AG09309 (cell line): ENCODE data around the gene PAPLN.

ENCODE experiments used
- DNase-seq: peaks from one replicate; pipeline ENCODE4 v3.0.0-alpha.2; 2010; ENCODE audit warnings: low read depth
- H3K4me3 ChIP-seq: 2 replicates; pipeline ENCODE4 v1.5.1; 2011; ENCODE audit warnings: mild to moderate bottlenecking, low read depth, low read length, moderate library complexity; ENCODE audit not compliant: control insufficient read depth
- TF ChIP-seq, protein P1 (sequence below): IDR thresholded peaks from 2 replicates; pipeline ENCODE4 v1.5.1; 2011; ENCODE audit warnings: mild to moderate bottlenecking, low read depth, low read length, inconsistent platforms; ENCODE audit not compliant: insufficient read depth, control insufficient read depth; ENCODE audit errors: missing control alignments

The PAPLN gene

DNA sequence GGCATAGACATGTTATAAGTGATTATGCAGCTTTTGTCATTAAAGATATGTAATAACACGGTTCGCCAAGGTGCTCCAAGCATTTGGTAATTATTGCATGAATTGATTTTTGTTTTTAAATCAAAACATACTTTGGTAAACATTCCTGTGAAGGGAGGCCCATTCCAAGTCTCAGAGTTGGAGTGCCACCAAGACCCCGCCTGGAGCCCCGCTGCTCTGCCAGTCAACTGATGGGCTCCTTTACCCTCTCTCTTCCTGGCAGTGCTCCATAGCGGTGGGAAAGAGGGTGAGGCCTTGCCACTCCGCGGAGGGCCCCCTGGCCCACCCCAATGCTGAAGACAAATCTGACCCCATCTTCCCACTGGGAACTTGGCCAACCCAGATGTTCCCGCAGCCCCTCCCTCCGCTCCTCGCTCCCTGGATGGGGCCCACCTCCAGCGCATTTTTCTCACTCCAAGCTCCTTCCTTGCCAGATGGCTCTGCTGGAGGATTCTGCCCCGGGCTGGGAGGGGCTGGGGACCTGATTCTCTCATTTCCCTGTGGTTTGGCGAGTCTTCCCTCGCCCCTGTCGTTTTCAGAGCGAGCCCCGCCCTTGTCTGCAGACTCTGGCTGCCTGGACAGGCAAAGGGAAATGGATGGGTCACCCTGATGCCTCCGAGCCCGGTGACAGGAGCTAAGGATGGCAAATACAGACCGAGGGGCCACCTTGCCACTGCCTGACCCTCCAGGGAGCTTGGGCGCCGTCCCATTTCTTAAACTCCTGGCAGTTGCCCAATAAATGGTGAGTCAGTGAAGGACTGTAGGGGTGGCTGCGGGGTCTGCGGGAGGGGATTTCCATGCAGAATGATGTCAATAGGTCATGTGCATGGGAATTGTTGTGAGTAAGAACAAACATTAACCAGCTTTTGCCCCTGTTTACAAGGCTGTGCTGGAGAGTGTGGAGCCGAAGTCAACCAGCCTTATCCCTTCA lies 9.2 kb upstream of the PAPLN start:
- H3K4me3 ChIP-seq = no peak overlapping the region
- no peak for DNase-seq
- TF ChIP-seq, protein P1, sequence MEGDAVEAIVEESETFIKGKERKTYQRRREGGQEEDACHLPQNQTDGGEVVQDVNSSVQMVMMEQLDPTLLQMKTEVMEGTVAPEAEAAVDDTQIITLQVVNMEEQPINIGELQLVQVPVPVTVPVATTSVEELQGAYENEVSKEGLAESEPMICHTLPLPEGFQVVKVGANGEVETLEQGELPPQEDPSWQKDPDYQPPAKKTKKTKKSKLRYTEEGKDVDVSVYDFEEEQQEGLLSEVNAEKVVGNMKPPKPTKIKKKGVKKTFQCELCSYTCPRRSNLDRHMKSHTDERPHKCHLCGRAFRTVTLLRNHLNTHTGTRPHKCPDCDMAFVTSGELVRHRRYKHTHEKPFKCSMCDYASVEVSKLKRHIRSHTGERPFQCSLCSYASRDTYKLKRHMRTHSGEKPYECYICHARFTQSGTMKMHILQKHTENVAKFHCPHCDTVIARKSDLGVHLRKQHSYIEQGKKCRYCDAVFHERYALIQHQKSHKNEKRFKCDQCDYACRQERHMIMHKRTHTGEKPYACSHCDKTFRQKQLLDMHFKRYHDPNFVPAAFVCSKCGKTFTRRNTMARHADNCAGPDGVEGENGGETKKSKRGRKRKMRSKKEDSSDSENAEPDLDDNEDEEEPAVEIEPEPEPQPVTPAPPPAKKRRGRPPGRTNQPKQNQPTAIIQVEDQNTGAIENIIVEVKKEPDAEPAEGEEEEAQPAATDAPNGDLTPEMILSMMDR = no peak

DNA sequence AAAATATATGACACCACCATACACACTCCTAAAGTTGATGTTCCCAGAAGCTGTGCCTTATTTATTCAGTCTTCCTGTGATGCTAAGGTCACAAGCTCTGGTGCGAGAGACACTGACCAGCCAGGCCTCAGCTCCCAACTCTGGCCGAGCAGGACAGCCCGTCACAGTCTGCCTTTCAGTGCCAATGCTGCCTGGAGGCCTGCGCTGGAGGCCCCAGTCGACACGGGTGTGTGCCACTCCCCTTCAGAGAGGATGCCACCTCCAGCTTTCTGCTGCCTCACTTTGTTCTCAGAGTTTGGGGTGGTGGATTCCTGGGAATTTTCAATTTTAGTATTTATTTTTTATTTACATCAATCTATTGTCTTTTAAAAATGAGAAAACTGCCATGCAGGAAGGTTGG lies 7.3 kb upstream of the PAPLN start:
- TF ChIP-seq, protein P1 = no peak
- DNase-seq = no peak
- no peak overlapping the region for H3K4me3 ChIP-seq

DNA sequence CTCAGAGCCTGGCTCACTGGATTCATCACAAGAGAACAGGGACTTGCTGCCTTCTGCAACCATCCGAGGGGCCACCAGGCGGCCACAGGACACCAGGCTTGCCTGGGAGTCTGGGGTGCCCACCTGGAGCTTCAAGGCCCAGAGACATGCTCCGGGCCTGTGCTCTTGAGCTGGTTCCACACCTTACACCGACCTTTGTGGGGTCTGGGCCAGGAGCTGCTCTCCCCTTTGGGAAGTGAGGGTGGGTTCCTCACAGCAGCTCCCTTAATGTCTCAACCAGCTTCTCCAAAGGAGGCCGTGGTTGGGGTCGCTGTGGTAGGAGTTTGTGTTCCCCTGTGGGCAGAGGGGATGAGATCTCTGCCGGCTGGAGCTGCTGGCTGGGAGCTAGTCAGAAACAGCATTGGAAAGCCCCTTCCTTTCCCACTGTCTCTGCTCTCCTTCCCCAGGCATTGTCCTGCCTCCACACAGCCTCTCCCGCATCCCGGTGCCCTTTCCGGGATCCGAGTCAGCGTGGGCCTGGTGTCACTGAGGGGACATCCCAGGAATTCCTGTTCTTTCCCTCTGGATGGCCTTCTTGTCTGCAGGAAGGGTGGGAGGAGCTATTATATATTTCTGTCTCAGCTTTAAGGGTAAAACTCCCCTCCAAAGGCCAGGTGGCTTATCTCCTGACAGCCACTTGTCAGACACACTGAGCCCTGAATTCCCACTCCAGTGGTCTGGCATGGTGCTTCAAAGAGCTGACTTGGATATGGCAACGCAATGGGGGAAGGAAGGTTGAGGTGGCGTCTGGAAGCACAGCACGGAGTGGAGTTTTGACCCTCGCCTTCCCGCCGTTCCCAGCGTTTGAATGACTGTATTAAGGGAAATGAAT lies 5.1 kb upstream of the PAPLN start:
- no peak for DNase-seq
- no peak overlapping the region for H3K4me3 ChIP-seq
- TF ChIP-seq, protein P1 = peak; percentile 23

DNA sequence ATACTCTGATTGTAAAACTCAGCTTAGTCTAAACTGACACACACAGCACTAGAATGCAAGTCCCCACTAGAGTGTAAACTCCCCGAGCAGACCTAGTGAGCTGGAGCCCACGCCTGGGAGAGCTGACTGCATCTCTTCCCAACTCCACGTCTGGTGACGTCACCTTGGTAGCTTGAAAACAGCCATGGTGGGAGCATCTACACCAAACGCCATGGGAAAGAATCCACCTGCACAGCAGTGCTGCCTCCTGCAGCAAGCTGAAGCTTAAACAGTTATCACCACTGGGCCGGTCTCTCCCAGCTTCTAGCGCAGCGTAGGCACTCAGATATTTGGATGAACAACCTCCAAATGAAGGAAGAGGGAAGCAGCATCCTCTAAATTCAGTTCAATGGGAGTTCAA lies 4.3 kb upstream of the PAPLN start:
- TF ChIP-seq, protein P1 = no peak
- H3K4me3 ChIP-seq = no peak overlapping the region
- DNase-seq = no peak

DNA sequence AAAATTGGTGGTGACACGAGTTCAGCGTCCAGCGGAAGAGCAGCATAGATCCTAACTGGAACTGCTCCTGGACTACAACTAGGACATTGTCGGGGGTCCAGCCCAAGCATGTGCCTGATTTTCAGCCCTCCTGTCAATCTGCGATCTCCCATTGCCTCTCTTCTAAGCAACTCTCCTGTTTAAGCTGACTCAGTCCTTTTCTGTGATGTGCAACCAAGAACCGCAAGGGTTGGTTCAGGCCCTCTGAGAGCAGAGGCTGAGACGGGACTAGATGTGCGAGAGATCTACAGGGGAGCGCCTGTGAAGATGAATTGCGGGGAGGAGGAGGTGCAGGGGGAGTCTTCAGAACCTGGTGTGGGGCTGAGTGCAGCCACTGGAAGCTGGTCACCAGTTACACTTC lies 3.7 kb upstream of the PAPLN start:
- no peak overlapping the region for H3K4me3 ChIP-seq
- TF ChIP-seq, protein P1 = no peak
- DNase-seq = no peak

DNA sequence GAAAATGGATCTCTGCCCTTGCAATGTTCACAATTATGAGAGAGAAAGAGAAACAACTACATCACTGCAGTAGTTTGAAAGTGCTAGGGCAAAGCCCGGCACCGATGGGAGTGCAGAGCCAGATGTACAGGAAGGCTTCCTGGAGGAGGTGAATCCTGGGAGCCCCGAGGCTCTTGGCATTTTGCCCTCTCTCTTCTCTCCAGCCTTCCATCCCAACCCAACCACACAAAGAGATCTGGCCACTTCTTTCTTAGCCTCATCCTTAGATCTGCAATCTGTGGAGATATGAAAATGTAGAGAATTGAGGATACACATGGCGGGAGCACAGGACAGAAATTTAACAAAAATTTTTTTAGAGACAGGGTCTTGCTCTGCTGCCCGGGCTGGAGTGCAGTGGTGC lies 3.3 kb upstream of the PAPLN start:
- TF ChIP-seq, protein P1 = no peak
- no peak overlapping the region for H3K4me3 ChIP-seq
- DNase-seq = no peak
